Stimulated activated naive CD4-positive, alpha-beta T cell treated with Interleukin-2 at 50 U/mL for 16 hours (primary cell): ENCODE measurements around the gene ARSB.
"Not testable (repeated sequence)": the region's sequence is repeated elsewhere in the genome, so short reads cannot be mapped to it uniquely, and the experiment has no call there.

Experiments
- DNase-seq: peaks from one replicate; lab custom pipeline; 2025; lab: John Stamatoyannopoulos, UW

ARSB gene

DNA sequence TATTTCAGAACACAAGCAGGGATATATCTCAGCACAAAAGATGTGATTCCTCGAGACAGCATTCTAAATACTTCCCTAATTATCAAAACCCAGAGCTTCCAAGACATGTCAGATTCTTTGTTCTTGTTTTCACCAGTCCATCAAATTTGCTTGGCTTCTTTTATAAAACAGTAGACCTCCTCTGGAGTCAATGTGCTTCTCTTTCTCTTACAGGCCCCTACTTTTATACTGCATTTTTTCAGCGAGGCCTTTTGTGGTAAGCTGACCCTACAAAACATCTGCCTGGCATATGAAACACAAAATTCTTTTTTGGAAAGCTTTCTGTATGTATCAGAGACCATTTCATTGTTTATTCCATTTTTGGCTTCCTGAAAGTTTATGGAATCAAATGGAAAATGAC is 81.8 kb downstream of the ARSB start:
- no peak for DNase-seq

DNA sequence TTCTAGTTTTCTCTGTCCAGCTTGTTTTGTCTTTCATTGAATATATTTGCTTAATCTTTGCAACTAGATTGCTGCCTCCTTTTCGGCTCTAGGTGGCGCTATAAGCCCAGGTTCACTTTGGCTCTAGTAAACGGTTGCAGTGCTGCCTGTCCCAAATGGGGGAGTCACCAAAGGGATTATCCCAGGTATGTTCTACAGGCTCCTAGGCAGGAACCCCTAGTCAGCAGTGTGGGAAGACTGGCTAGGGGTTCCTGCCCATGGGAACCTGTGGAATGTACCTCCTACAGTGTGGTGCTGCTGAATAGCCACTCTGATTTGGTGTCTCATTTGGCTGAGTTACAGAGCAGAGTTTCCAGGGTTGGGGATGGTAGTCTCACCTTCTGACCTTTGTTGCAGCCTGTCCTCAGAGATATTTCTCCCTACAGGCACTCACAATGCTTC is 85.2 kb downstream of the ARSB start:
- no peak for DNase-seq

DNA sequence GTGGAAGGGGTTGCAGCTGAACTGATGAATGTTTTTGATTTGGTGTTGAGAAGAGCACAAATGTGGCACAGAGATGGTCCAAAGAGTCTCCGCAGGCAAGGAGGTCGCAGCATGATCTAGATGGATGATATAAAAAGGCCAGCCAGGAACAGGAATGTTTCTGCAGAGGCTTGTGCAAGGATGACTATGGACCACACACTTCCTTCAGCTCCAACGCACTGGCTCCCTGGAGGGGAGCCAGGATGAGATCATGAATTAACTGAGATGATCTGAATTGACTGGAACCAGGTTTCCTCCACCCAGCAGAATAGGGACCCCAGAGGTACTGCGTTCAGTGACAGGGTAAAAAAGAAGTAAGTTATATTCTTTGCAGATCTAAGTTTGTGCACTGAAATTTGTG is 89.0 kb downstream of the ARSB start:
- no peak for DNase-seq

DNA sequence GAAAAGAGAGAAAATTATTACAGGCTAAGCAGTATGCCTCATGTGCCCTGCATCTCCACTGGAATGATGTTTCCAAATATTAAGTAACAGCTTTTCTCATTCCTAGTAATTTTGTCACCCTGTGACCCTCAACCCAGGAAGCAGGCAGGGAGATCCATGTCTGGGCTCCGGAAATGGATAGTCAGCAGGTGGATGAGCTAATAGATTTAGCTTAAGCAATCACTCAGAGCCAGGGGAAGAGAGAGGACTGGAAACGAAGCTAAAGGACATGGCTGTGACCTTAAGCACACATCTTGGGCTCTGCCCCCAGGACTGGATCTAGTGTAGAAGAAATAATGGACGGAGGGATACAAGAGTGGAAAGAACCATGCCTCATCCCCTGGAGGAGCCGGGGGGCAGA is 89.5 kb downstream of the ARSB start:
- no peak for DNase-seq

DNA sequence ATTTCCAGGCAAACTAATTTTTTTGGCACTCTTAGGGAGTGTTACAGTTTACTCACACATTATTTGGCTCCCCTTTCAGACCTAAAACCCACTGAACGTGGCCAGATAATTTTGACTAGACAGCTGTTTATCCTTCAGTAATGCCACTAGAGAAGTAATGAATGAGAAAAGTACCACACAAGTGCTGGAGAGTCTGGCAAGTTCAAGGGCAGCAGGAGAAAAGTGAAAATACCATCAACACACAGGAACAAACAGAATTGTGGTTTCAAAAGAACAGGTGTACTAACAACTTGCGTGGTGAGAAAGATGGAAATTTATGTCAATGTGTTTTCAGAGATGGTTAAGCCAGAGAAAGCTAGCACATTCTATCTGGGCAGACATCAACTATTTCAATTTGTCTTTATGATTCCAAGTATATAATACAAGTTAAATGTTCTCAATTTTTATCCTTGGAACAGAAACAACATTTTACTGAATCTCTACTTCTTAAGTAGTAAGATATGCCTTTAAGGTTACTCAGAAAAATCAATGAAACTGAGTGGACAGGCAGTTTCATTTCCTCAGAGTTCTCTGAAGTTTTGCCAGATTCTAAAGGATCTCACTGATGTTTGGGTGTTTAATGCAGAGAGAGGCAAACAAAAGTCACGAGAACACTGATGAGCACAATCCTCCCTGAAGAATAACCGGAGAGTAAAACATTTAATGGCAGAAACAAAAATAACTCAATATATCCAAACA is 91.0 kb downstream of the ARSB start:
- no peak for DNase-seq

DNA sequence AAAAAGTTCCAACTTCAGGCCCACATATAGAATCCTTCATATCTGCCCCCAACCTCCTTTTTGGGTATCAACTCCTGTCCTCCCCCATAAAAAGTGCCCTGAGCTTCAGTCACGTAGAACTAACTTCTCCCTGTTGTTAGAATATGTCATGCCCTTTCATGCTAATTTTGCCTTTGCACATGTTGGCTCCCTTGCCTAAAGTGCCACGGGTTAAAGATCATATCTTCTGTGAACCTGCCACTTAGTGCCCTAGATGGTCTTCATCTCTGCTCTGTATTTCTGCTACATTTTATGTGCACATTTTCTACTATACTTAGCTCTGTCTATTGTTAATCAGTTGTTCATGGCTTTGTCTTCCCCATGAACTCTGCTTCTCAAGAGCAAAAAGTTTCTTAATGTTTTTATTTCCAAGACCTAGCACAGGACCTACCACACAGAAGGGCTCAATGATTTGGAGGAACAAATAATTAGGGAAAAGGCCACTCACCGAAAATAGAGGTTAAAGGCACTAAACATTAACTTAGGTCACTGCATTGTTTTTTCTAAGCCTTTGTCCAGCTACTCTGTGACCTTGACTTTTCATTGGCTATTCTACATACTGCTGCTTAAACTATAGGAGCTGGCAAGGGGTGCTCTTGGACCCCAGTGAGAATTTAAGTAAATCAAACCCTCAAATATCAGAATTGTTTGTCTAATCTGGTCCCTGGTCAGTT is 94.3 kb downstream of the ARSB start:
- no peak for DNase-seq

DNA sequence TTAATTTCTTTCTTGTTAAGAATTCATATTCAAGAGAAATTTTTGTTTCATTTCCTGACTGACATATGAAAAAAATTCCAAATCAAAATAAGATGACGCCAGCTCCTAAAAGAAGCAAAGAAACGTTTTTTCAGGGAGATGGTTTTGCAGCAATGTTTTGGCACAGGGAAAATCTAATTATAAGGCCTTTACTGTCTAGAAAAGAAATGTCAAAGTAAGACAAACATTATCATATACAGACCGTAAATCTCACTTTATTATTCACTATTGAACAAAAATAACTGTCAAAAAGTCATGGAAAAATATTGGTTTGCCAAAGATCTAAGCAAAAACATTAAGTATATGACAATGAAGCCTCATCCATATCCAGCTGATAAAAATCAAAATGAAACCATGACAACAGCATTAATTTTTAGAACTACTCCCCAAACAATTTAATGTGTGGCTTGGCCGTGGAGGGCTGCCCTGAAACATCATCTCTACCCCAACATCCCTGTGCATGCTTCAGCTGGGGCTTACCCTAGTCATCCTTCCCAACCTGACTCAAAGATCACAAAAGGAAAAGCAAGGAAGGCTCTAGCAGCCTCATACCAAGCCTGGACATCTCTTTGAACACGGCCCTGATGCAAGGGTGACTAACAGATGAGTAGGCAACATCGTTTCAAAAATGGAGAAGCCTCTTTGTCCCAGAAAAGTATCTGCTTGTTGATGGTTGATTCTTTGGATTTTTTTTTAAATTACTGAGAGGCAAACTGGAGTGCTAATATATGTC is 95.6 kb downstream of the ARSB start:
- no peak for DNase-seq

DNA sequence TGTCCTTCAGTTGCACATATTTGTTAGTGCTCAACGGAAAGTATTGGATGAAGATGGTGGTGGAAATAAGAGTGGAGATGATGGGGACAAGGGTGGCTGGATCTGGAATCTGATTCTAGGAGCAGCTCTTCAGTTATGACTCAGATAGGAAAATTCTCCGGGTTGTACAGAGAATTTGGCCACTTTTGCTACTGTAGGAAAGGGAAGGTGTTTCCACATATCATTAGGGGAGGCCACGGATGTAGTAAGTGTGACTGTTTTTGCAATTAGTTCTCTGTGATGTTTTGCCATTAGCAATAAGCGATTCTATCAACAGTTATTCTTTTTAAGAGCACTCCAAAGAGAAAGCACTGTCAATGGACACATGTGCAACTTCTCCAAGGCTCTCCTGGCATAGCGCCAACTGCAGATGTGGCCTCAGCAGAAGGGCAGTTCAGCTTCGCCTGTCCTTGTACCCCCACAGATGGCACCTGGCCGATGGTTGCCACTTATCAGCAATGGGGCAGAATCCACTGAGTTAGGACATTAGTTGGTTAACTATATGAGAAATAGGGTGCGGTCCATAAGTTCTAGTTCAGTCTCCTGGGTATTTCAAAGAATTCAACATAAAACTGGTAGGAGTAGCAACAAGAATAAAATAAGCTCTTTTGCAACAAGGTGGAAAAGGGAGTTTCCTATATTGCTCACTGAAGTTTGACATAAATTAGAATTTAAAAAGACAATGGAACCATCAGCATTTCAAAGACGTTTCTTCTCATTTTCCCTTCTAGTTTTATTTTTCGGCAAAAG is 96.3 kb downstream of the ARSB start:
- DNase-seq, result no peak

DNA sequence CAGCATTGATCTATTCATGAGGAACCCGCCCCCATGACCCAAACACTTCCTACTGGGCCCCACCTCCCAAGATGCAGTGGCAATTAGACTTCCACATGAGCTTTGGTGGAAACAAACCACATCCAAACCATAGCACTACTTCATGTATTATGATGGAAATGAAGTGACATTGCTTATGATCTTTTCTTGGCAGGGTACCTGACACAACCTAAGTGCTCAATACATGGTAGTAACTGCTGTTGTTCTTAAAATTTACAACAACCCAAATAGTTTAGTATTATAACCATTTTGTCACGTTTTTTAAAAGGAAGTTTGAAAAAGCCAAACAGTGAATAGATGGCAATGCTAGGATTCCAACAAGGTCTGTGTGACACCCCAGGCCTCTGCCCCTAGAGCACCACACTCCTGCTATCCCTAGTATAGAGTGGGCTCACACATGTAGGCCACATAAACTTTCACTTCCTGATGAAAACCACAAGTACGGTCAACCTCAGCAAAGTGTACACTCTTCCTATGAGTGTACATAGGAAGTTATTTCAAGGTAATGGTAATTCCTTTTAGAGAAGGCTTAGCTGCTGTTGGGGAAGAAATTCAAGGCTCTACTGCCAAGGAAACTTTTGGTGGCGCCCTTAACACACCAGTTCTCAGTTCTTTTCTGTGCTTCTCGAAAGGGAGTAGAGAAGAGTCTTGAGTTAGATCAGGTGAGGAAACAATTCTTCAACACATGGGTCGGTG is 97.6 kb downstream of the ARSB start:
- no peak for DNase-seq

DNA sequence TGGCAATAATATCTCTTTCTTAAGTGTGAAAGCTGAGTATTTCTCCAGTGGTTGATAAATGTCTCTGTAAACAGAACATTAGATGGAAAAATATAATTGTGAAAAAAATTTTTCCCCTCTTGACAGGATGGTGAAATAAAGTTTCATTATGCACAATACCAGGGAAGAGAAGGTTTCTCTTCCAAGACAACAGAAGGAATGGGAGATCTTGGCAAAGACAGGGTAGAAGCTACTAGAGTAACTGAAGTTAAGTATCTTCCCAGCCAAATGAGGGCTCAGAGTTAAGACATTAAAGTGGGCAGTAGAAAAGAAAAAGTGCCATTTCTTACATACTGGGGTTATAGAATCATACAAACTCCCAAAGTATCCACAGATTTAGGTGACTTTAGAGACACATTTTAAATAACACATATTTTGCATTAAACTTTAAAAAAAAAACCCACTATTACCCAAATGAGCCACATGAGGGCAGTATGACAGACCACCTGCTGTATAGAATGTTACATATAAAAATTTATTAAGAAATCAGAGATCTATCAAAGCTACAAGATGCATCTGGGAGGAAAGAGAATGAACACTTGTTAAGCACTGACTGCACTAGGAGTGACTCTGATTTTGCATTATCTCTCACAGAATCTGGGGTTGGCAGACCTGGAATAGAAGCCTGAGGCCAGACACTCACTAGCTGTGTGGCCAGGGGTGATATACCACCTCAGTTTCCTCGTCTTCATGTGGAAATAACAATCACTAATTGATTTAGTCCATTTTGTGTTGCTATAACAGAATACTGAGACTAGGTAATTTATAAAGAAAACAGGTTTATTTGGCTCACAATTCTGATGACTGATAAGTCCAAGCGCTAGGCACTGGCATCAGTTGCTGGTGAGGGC is 98.5 kb downstream of the ARSB start:
- DNase-seq, result no peak

DNA sequence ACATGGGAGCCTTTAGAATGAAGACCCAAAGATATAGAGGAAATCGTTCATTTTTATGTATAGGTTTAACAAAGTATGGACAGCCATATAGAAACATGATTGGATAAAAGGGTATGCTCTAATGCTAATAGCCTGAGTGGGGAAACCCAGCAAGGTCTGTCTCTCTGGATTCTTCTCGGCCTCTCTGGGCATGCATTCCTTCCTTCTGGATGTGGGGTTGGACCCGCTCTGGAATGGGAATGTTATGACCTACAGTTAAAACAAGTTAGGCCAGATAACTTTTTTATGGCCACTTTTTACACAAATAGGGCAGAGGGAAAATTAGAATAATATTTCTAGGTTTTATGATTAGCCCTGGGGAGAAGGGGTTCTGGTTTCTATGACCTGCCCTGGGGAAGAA is 103.2 kb downstream of the ARSB start:
- no peak for DNase-seq

DNA sequence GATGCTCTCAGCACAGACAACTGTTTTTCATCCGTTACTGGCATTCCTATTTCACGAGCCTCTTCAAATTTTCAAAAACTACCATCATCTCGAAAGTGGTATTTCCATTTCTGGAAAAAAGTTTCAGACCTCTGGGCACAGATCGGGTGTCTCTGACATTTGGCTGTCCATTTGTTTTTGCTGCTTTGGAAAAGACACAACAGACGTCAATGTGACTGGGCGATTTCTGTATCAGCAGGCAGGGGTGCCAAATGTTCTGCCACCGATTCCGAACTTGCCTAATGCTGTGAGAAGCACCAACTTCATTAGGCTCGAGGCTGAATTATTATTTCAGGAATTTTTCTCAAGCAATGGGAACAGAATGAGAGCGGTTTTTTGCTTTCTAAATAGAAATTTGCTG is 105.6 kb downstream of the ARSB start:
- DNase-seq, result no peak

DNA sequence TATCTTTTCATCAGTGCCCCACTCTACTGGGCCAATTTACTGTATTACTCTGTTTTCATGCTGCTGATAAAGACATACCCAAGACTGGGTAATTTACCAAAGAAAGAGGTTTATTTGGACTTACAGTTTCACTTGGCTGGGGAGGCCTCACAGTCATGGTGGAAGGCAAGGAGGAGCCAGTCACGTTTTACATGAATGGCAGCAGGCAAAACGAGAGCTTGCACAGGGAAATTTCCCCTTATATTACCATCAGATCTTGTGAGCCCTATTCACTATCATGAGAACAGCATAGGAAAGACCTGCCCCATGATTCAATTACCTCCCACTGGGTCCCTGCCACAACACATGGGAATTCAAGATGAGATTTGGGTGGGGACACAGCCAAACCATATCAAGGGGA is 119.0 kb downstream of the ARSB start:
- DNase-seq, result not testable (repeated sequence)

DNA sequence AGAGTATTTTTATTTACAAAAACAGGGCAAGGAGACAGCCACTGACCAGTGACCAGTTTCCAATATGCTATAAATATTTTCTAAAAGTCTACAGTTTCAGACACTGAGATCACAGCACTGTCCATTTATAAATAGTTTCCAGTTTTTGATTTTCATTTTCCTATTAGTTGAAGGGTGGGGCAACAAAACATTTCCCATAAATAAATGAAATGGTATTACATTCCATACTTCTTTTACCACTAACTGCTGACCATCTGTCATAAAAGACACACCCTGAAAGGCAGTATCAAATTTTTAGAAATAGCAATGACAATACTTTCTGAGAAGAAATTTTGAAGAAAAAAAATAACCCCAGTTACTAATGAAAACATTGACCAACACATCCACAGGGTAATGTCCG is 126.7 kb downstream of the ARSB start:
- no peak for DNase-seq

DNA sequence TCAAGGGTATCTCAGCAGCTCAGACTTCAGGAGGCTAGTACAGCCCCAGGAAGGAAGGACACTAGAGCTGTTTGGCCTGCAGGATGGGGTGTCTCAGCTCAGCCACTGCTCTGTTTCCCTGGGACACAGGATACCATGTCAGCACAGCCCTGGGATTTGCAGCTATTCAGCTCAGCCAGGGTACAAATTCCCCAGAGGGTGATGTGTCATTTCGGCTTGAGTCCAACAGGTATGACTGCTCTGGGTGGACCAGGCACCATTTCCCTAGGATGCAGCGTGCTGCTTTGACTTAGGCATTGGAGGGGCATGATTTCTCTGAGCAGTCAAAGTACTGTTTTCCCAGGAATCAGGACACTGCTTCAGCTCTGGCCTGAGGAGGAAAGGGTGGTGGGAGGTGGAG is 130.1 kb downstream of the ARSB start:
- no peak for DNase-seq

DNA sequence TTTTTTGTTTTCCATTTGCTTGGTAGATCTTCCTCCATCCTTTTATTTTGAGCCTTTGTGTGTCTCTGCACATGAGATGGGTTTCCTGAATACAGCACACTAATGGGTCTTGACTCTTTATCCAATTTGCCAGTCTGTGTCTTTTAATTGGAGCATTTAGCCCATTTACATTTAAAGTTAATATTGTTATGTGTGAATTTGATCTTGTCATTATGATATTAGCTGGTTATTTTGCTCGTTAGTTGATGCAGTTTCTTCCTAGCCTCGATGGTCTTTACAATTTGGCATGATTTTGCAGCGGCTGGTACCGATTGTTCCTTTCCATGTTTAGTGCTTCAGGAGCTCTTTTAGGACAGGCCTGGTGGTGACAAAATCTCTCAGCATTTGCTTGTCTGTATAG is 133.2 kb downstream of the ARSB start:
- not testable (repeated sequence) for DNase-seq

DNA sequence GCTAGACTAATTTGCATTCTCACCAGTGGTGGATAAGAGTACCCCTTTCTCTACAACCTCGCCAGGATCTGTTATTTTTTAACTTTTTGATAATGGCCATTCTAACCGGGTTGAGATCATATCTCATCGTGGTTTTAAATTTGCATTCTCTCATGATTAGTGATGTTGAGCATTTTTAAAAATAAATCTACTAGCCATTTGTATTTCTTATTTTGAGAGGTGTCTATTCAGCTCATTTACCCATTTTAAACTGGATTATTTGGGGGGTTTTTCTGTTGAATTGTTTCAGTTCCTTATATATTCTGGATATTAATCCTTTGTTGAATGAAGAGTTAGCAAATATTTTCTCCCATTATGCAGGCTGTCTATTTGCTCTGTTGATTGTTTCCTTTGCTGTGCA is 139.6 kb downstream of the ARSB start:
- DNase-seq, result no peak

DNA sequence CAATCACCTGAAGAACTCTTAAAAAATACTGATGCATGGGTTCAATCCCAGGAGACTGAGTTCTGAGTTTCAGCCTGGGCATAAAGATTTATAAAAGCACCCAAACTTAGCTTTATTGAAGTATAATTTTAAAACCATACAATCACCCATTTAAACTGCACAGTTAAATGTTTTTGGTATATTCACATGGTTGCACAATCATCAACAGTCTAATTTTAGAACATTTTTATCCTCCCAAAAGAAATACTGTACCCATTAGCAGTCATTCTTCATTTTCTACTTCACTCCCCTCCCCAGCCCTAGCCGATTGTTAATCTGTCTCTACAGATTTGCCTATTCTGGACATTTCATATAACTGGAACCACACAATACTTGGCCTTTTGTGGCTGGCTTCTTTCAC is 141.7 kb downstream of the ARSB start:
- no peak for DNase-seq

DNA sequence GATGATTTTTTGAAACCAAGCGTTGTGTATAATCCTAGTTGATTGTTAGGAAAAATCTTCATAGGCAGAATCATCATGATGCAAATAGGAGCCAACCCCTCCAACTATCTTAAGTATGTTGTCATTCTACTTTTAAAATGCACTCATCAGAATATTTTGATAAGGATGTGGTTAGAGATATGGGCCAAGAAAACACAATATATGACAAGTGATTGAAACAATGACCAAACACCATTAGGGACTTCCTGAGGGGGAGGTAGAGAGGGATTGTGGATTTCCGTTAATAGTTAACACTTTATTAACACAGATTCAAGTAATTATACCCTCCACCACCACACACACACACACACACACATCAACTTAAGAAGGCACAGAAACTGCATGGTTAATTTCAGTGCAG is 143.3 kb downstream of the ARSB start:
- DNase-seq, result no peak

DNA sequence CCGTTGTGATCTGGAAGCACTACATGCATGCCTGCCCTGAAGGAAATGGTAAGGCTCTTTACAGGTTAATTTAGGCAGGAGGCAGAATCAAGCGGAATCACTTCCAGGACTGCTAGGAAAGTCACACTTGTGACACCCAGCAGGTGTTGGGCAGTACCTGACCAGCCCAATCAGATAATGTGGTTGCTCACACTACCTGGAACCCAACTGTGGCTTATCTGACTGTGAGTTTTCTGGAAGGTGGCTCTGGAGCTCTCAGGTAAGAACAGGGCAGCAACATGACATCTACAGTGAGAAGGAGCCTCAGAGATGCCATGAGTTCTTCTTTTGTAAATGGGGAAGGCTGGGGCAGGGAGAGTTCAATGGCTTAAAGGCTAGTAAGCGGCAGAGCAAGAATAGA is 146.4 kb downstream of the ARSB start:
- no peak for DNase-seq

DNA sequence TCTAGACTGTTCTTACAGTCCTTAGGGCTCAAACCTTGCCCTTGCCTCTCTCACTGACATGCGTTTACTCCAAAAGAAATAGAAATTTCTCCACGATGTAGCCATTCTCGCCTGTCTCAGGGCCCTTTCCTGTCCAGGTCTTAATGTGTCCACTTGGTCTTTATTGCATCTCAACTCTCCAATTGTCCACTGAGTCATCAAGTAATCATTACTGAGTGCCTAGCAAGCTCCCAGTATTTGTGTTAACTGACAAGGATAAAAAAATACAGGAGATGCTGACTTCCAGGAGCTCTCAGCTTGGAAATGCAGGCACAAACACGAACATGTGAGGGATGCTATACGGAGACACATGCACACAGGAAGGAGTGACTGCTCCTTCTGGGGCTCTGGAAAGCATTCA is 147.3 kb downstream of the ARSB start:
- DNase-seq, result no peak
